Left ventricle myocardium inferior (tissue), 1 donor: ENCODE results near the gene HHAT. TPM values are rescaled to one million over a fixed set of nuclear protein-coding genes. Genes with fewer than 3 reads are reported as not detected.

Source experiments
- DNase-seq: peaks from one replicate; pipeline ENCODE4 v3.0.0-alpha.2; 2020
- H3K27ac ChIP-seq: fragments of 200-600 bp; replicated peaks from 2 replicates; pipeline ENCODE4 v1.8.0; 2021
- H3K27me3 ChIP-seq: fragments of 200-600 bp; 2 replicates; pipeline ENCODE4 v1.8.0; 2021; ENCODE audit warnings: low read depth
- H3K36me3 ChIP-seq: fragments of 200-600 bp; 2 replicates; pipeline ENCODE4 v1.8.0; 2021
- H3K4me1 ChIP-seq: fragments of 200-600 bp; 2 replicates; pipeline ENCODE4 v1.8.0; 2021
- H3K4me3 ChIP-seq: fragments of 200-600 bp; 2 replicates; pipeline ENCODE4 v1.8.0; 2021; ENCODE audit warnings: mild to moderate bottlenecking, moderate library complexity
- H3K9me3 ChIP-seq: fragments of 200-600 bp; replicated peaks from 2 replicates; pipeline ENCODE4 v1.8.0; 2021
- intact Hi-C: fragments of 100-400 bp; cut with micrococcal nuclease; formaldehyde crosslinking; loops from one replicate; pipeline ENCODE4 v1.11.0; 2022
- total RNA-seq: library from RNA; stranded (reverse); fragmentation: NEBNext Ultra II Directional; extraction: Animal tissue kit (Norgen Biotek cat#: 25700); gene quantifications from one replicate; pipeline ENCODE4 v1.2.1, GENCODE V29; 2021
- TF ChIP-seq, protein P1 (sequence below): fragments of 200-600 bp; IDR thresholded peaks from 2 replicates; pipeline ENCODE4 v1.8.0; 2021; ENCODE audit warnings: antibody characterized with exemption, mild to moderate bottlenecking, borderline replicate concordance
- donor health status: DM: no; HTN: yes; CAD: no; lungs with severe emphysema.

The HHAT gene
- total RNA-seq, 1 donor from 2014 or later: 2.1 TPM

DNA sequence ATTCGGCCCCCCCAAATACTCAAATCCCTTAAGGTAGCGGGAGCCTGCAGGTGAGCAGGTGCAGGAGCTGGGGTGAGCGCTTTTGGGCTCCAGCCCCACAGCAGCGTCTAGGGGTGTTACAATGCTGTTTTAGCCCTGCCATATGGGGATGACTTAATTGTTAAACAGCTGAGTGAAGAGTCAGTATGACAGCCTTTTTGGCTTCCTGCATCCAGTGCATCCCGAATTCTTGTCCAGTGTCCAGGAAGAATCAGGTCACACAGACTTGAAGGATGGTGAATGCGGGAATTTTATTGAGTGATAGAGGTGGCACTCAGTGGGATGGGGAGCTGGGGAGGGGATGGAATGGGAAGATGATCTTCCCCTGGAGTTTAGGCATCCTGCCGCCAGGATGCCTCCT is 30.4 kb upstream of the HHAT start:
- H3K9me3 ChIP-seq: no peaks in the 10 kb centered on the region
- no peaks in the 10 kb centered on the region for H3K36me3 ChIP-seq
- H3K27me3 ChIP-seq: no peaks in the 10 kb centered on the region
- no peak overlapping the region for H3K27ac ChIP-seq
- H3K4me3 ChIP-seq: no peak overlapping the region
- TF ChIP-seq, protein P1, sequence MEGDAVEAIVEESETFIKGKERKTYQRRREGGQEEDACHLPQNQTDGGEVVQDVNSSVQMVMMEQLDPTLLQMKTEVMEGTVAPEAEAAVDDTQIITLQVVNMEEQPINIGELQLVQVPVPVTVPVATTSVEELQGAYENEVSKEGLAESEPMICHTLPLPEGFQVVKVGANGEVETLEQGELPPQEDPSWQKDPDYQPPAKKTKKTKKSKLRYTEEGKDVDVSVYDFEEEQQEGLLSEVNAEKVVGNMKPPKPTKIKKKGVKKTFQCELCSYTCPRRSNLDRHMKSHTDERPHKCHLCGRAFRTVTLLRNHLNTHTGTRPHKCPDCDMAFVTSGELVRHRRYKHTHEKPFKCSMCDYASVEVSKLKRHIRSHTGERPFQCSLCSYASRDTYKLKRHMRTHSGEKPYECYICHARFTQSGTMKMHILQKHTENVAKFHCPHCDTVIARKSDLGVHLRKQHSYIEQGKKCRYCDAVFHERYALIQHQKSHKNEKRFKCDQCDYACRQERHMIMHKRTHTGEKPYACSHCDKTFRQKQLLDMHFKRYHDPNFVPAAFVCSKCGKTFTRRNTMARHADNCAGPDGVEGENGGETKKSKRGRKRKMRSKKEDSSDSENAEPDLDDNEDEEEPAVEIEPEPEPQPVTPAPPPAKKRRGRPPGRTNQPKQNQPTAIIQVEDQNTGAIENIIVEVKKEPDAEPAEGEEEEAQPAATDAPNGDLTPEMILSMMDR: no peak
- H3K4me1 ChIP-seq: peaks cover 47% of the 10 kb centered on the region
- no peak for DNase-seq
- intact Hi-C loops: loop anchor here (10.0 kb wide), 1 partner anchor 63 kb away; the partner anchor contains the start of gene SERTAD4

DNA sequence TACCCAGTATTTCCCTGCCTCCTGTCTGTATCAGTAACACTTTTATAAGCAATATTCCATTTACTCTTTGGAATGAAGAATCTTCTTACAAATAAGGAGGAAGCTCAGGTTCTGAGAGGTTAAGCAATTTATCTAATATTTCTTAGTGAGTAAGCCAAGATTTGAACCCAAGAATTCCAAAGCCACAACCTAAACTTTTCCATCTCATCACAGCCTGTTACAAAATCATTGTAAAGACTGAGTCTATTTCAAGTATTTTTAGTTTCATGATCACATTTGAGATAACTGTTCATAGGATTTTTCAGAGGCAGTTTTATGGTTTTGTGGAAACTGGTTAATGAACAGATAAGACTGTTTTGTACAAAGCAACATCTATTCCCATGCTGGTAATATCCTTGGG is 29.8 kb upstream of the HHAT start:
- Histone ChIP-seq H3K27ac (no peak overlapping the region), H3K9me3 (no peaks in the 10 kb centered on the region), H3K27me3 (no peaks in the 10 kb centered on the region), H3K36me3 (no peaks in the 10 kb centered on the region), H3K4me3 (no peak overlapping the region), H3K4me1 (peaks cover 40% of the 10 kb centered on the region)
- no peak for DNase-seq
- intact Hi-C loops: loop anchor here (10.0 kb wide), 1 partner anchor 64 kb away; the partner anchor contains the start of gene SERTAD4
- TF ChIP-seq, protein P1: no peak

DNA sequence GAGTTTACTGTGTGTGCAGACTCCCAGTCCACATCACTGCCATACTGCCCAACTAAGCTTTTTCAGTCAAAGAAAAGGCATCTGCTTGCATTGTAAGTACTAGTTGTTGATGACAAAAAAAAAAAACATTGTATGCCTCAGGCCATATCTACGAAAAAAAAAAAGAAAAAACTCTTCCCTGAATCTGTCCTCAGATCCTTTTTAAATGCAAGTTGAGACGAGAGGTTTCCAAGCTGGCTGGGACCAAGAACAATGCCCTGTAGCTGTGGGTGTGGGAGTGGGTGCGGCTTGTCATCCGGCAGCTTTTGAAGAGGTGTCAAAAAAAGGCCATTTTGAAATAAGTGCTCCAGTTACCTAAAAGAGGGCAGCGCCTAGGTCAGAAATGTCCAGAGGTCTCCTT is 29.2 kb upstream of the HHAT start:
- TF ChIP-seq, protein P1: no peak
- Histone ChIP-seq H3K36me3 (no peaks in the 10 kb centered on the region), H3K4me3 (no peak overlapping the region), H3K9me3 (no peaks in the 10 kb centered on the region), H3K27ac (peak overlapping the region; percentile 27), H3K4me1 (peaks cover 34% of the 10 kb centered on the region), H3K27me3 (no peaks in the 10 kb centered on the region)
- intact Hi-C loops: loop anchor here (10.0 kb wide), 1 partner anchor 65 kb away; the partner anchor contains the start of gene SERTAD4
- no peak for DNase-seq

DNA sequence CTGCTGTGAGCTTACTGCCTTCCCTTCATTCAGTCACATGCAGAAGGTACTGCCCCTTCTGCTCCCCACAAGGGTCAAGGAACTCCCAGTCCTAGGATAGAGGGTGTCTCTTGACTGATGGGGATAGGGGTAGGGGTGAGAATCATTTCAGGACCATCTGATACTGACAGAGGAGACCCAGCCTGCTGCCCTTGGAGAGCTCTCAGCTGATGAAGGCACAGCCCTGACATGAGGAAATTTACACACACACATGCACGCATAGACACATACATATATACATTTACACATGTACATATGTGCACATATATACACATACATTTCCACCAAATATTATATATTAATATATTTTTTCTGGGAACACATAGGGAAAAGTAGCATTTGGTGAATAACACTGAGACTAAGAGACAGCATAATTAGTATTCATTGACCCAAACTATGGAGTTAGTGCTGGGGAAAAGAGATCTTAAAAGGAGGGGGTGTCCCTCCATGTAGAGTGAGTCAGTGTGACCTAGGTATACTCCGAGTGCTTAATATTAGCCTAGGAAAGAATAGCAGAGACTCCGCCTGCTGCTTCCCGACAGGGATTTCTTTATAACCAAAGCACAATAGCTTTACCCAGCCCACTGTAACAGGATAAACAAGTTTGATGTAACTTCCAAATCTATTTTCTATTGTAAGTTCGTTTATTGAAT is 27.6 kb upstream of the HHAT start:
- Histone ChIP-seq H3K36me3 (no peaks in the 10 kb centered on the region), H3K9me3 (no peaks in the 10 kb centered on the region), H3K27me3 (no peaks in the 10 kb centered on the region), H3K27ac (peak overlapping the region; percentile 27), H3K4me1 (peaks cover 19% of the 10 kb centered on the region), H3K4me3 (no peak overlapping the region)
- no peak for DNase-seq
- intact Hi-C loops: no loop called here
- TF ChIP-seq, protein P1: no peak

DNA sequence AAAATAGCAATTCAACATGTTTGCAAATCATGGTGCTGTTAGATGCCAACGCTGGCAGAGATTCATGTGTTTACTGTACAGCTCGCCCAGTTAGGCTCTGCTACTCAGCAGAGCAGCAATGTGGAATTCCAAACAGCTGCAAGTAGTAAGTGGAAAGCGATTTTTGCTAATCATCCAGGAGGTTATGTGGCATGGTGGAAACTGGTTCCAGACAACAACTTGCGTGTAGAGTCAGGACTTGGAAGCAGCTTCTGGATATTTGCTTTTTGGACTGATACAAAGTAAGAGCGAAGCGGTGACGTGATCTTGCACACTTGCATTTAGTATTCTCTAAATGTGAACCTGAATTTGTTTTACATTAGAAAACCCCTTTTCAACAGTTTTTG is 27.1 kb upstream of the HHAT start:
- no peak for DNase-seq
- H3K27ac ChIP-seq: peak overlapping the region; percentile 22
- H3K4me1 ChIP-seq: peaks cover 17% of the 10 kb centered on the region
- H3K4me3 ChIP-seq: no peak overlapping the region
- no peaks in the 10 kb centered on the region for H3K36me3 ChIP-seq
- H3K27me3 ChIP-seq: no peaks in the 10 kb centered on the region
- H3K9me3 ChIP-seq: no peaks in the 10 kb centered on the region
- TF ChIP-seq, protein P1: no peak
- intact Hi-C loops: no loop called here
